GM19328 (cell line): ENCODE results near the gene ZNF485.
"Not testable (repeated sequence)": the region's sequence is repeated elsewhere in the genome, so short reads cannot be mapped to it uniquely, and the experiment has no call there.

Experiments
- ATAC-seq: cut with Tn5 transposase; IDR thresholded peaks from one replicate; pipeline ENCODE4 v1.9.1; 2021; ENCODE audit warnings: mild to moderate bottlenecking, moderate library complexity; ENCODE audit not compliant: unreplicated experiment

Gene ZNF485

GRCh38 chr10:43606323-43607198 is at the start of gene ZNF485:
ZNF485 (plus strand) TSS chr10:43606438; CDS start chr10:43607051, 613 bp downstream.
- peak; percentile 92 for ATAC-seq

GRCh38 chr10:43557214-43557613 is 49.0 kb upstream of the ZNF485 start:
- no peak for ATAC-seq

GRCh38 chr10:43569681-43570080 is 36.6 kb upstream of the ZNF485 start:
- no peak for ATAC-seq

GRCh38 chr10:43570971-43571370 is 35.3 kb upstream of the ZNF485 start:
- no peak for ATAC-seq

- ATAC-seq = no peak
Observed at GRCh38 chr10:43573250-43574000, 32.8 kb upstream of the ZNF485 start.

- peak; percentile 92 for ATAC-seq
Observed at GRCh38 chr10:43574001-43574892, 32.0 kb upstream of the ZNF485 start, which contains the start of gene ZNF239. ZNF239 (minus strand) TSS chr10:43574616; CDS start chr10:43558079, 16,537 bp downstream.

- ATAC-seq = no peak
Observed at GRCh38 chr10:43574906-43575305, 31.3 kb upstream of the ZNF485 start.

- ATAC-seq = no peak
Observed at GRCh38 chr10:43576062-43576461, 30.2 kb upstream of the ZNF485 start.

- no peak for ATAC-seq
Observed at GRCh38 chr10:43576580-43576979, 29.7 kb upstream of the ZNF485 start.

GRCh38 chr10:43584051-43584450 is 22.2 kb upstream of the ZNF485 start:
- no peak for ATAC-seq

- no peak for ATAC-seq
Observed at GRCh38 chr10:43585046-43585445, 21.2 kb upstream of the ZNF485 start.

- ATAC-seq = no peak
Observed at GRCh38 chr10:43585981-43586729, 20.1 kb upstream of the ZNF485 start.

- ATAC-seq = not testable (repeated sequence)
Observed at GRCh38 chr10:43586730-43587115, 19.5 kb upstream of the ZNF485 start.

- no peak for ATAC-seq
Observed at GRCh38 chr10:43591303-43591904, 14.8 kb upstream of the ZNF485 start.

- ATAC-seq = peak; percentile 91
Observed at GRCh38 chr10:43594944-43595589, 11.2 kb upstream of the ZNF485 start.

GRCh38 chr10:43595739-43596298 is 10.4 kb upstream of the ZNF485 start:
- ATAC-seq = peak; percentile 44

GRCh38 chr10:43596546-43596945 is 9.7 kb upstream of the ZNF485 start:
- ATAC-seq = no peak

- no peak for ATAC-seq
Observed at GRCh38 chr10:43598446-43598845, 7.8 kb upstream of the ZNF485 start.

- ATAC-seq = no peak
Observed at GRCh38 chr10:43599333-43599732, 6.9 kb upstream of the ZNF485 start.
